HG02840 (cell line): ENCODE data around the gene ADAM21.
"Not testable (repeated sequence)": the region's sequence is repeated elsewhere in the genome, so short reads cannot be mapped to it uniquely, and the experiment has no call there.

Experiments used
- ATAC-seq: cut with Tn5 transposase; IDR thresholded peaks from one replicate; pipeline ENCODE4 v1.9.1; 2021; ENCODE audit warnings: mild to moderate bottlenecking, moderate library complexity, moderate number of reproducible peaks; ENCODE audit not compliant: unreplicated experiment, low FRiP score

Gene ADAM21

GRCh38 chr14:70451874-70452273, at the start of gene ADAM21:
TSS of gene ADAM21 (plus strand) at chr14:70452174. CDS start at chr14:70457500, 5,326 bp downstream.
- ATAC-seq, result no peak

DNA sequence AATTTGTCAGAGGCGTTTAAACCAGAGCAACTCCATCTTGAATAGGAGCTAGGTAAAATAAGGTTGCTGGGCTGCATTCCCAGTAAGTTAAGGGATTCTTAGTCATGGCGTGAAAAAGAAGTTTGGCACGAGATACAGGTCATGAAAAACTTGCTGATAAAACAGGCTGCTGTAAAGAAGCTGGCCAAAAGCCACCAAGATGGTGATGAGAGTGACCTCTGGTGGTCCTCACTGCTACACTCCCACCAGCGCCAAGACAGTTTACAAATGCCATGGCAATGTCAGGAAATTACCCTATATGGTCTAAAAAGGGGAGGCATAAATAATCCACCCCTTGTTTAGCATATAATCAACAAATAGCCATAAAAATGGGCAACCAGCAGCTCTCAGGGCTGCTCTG, 48.6 kb upstream of the ADAM21 start:
- not testable (repeated sequence) for ATAC-seq

DNA sequence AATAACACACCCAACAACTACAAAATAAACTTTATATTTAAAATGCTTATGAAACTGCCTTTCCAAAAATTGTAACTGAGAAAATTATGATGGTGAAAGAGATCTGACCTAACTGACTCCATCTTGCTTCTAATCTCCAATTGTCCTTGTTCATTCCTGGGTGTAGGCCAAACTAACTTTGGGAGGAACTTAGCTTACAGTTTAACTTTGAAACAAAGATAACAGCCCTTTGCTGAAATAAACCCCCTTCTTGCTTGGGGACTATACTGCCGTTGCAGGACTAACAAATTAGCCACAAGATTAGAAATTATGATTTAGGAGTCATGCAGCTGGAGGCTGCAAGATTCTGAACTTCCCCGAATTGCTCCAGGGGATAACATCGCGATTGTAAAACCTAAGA, 45.8 kb upstream of the ADAM21 start:
- ATAC-seq, result not testable (repeated sequence)

- no peak for ATAC-seq
These were observed 44.4 kb upstream of the ADAM21 start for GRCh38 chr14:70407621-70408020.

GRCh38 chr14:70415788-70416187, 36.2 kb upstream of the ADAM21 start:
- ATAC-seq, result no peak

DNA sequence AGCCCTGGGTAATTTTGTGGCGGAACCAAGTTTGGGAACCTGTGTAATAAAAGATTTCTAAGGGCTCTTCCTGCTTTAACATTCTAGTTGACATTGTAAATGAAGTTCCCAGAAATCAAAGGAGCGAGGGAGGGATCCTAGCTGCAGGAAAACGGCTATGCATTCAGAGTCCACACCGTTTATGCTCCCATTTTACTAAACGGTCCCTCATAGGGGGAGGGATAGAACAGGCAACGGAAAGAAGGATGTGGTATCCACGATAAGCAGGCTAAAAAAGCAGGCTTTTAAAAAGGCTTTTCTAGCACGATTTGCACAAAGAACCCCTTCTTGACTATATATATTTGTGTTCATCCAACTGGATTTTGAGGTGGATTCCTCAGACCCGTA, 35.6 kb upstream of the ADAM21 start:
- ATAC-seq, result no peak

GRCh38 chr14:70416725-70417349, 35.1 kb upstream of the ADAM21 start, which contains the start of gene SYNJ2BP:
TSS of gene SYNJ2BP (minus strand) at chr14:70417090. CDS start at chr14:70416963, 127 bp downstream.
- no peak for ATAC-seq

- ATAC-seq, result not testable (repeated sequence)
These were observed 32.6 kb upstream of the ADAM21 start for GRCh38 chr14:70419270-70419931.

DNA sequence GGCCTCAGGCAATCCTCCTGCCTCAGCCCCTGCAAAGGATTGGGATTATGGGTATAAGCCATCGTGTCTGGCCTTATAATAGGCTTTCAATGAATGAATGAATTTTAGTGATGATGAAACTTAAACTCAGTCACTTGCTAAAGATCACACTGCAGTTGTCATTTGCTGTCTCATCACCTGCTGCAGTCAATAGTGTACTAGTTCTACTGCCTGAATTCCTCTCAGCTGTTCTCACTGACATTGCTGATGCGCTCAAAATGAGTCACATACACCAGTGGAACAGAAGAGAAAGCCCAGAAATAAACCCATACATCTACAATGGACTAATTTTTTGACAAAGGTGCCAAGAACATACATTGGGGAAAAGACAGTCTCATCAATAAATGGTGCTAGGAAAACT, 29.4 kb upstream of the ADAM21 start:
- no peak for ATAC-seq

- ATAC-seq, result no peak
These were observed 26.6 kb upstream of the ADAM21 start for GRCh38 chr14:70425354-70425753.

GRCh38 chr14:70426555-70426954, 25.4 kb upstream of the ADAM21 start:
- ATAC-seq, result not testable (repeated sequence)

DNA sequence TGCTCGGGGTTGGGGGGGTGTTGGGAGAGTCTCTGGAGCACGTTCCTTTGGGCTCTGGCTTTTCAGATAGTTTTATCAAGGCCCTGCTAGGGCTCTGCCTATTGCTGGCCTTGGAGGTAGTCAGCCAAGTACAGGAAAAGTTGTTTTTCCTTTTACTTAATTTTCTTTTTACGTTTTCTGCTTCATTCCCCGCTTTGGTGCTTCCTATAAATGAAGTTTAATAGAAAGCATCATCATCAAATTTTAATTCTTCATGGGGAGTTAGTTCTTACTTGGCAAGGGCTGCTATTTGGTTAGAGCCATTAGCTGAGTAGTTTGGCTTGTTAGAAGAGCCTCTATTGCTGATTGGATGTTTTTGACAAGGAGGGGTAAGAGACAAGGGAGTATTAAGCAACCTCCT, 15.1 kb upstream of the ADAM21 start:
- ATAC-seq, result no peak

DNA sequence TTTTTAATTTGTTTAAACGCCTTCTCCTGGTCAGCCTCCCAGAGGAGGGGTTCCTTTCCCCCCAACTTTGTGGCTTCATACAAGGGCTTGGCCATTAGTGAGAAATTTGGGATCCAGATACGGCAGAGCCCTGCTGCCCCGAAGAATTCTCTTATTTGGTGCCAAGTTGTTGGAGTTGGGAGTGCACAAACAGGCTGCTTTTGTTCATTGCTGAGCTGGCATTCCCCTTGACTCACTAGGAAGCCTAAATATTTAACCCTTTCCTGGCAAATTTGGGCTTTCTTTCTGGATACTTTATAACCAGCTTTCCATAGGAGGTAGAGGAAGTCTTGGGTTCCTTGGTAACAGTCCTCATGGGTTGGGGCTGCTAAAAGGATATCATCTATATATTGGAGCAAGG, 10.3 kb upstream of the ADAM21 start:
- no peak for ATAC-seq

DNA sequence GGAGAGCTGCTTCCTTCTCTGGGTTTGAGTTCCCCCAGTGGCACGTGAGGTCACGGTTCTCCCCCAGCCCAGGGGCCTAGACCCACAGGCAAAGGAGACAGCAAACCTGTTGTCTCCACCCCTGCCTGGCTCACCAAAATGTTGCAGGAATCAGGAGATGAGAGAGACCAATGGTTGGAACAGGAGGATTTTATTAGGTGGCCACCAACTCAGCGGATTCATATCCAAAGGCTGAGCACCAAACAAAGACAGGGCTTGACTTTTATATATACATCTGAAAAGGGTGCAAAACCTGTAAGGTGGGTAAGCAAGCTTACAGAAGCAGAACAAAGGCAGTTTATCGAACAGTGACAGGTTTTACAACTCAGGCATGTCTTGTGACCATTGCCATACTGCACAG, 9.2 kb upstream of the ADAM21 start:
- ATAC-seq, result no peak

DNA sequence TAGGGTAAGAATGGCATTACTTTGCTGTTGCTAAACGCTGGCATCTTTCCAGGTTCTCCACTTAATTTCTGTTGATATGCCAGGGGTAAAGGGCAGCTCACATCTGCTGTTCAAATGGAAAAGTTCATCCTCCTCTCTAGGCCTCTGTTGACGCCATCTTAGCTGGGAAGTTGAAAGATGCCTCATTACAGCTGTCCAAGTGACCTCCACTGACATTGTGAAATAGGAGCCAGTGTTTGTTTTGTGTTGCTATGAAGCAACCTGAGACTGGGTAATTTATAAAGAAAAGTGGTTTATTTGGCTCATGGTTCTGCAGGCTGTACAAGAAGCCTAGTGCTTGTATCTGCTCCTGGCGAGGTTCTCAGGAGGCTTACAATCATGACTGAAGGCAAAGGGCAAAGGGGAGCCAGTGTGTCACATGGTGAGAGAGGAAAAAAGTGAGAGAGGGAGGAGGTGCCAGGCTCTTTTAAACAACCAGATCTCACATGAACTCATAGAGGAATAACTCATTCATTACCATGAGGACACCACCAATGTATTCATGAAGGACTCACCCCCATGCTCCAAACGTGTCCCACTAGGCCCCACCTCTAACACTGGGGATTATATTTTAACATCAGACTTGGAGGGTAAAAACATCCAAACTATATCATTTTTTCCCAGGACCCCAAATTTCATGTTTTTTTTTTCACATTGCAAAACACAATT, 3.2 kb upstream of the ADAM21 start:
- ATAC-seq, result no peak

DNA sequence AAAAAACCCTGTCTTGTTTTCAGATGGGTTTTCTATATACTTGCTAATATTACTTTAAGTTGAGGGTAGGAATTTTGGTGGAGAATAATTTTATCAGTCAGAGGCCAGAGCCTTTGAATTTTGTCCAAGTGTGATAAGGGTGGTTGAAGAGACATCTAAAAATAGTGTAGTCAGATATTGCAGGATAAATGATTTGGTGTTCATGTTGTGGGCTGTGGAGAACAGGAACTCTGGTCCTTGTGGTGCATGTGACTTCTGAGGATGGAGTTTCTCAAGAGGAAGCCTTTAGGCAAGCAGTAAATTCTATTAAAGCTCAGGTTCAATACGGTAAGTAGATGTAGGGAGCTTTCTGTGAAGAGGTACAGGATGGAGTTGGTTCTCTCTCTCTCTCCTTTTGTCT, 2.8 kb downstream of the ADAM21 start:
- no peak for ATAC-seq

- ATAC-seq, result no peak
These were observed 16.8 kb downstream of the ADAM21 start for GRCh38 chr14:70468731-70469130.

DNA sequence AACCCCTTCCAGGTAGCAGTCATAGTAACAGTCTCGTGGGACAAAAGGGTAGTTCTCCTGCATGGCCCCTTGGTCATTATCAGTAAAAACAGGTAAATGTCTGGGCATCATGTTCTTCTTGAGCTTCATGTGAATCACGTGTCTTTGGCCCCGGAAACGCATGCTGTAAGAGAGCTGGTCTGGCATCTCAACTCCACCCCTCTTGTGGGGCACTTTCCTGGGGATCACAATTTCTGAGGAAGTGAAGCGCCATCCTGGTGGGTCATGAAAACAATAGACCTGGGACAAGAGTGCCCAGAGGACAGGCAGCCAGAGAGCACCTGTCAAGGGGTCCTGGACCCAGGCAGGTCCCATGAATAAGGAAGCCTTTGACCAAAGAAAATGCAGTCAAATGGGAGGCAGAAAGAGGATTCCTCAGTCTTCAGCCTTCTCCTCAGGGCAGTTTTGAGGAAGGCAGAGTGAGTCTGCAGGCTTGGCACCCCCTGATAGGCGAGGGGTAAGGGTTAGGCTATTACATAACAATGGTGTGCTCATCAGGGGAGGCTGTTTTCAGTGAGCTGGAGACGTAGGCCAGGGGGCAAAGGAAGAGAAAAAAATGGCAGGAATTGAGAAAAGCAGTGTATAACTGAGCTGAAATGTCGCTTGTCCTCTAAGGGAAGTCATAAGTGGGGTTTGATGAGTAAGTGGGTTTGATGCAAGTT, 19.0 kb downstream of the ADAM21 start:
- ATAC-seq, result not testable (repeated sequence)

DNA sequence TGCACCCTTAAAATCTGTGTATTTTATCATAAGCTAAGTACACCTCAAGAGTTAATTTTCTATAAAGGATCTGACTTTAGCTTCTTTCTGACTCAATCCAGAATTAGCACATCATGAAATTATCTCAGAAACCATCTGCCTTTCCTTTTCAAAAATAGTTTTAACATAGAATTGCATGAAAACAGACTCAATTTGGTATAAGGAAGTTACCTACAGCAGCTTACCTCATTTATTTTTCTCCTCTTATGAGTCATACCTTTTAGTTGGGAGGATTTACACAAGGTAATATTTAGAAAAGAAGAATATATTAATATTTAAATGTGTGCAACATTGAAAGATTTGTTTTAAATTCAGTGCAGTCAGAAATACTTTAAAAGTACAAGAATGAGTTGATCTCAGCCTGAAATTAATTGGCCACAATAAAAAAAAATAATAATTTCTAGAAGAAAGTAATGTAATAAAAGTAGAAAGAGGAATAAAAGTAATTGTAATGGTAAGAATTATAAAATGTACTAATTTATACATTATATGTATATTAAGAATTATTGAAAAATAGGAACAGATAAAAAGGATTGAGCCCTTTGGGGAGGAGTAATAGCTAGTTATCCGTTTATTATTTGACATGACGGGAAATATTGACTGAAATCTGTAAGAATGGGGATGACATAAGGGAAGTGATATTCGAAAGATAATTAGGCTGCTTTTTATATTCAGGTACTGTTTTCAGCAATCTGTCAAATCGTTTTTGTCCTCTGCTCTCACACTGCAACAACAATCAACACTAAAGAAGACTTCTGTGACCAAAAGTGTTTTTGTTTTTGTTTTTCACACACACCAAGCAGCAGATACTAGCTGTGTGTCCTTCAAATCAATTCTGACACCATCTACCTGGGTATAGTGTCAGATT, 20.5 kb downstream of the ADAM21 start:
- ATAC-seq, result no peak

- ATAC-seq, result no peak
These were observed 21.9 kb downstream of the ADAM21 start for GRCh38 chr14:70473825-70474224.
